GM18870 (cell line): Measurements from ENCODE around the gene DLX3.

Experiments
- ATAC-seq: cut with Tn5 transposase; IDR thresholded peaks from one replicate; pipeline ENCODE4 v1.9.1; 2021; ENCODE audit warnings: moderate library complexity; ENCODE audit not compliant: unreplicated experiment

The DLX3 gene

GRCh38 chr17:50024808-50025207 lies 29.8 kb upstream of the DLX3 start:
- no peak for ATAC-seq

DNA sequence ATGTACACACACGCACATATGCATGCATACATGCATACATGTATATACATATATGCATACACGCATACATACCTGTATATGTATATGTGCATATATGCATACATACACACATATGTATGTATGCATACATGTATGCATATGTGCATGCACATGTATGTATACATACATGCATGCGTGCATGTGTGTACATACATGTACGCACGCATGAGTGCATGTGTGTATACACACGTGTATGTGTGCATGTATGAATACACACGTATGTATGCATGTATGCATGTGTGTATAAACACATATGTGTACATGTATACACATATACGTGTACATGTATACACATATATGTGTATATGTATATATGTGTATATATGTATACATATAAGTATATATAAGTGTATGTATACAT lies 28.5 kb upstream of the DLX3 start:
- no peak for ATAC-seq

- ATAC-seq: no peak
Observed at GRCh38 chr17:50022463-50023130, 27.6 kb upstream of the DLX3 start.

DNA sequence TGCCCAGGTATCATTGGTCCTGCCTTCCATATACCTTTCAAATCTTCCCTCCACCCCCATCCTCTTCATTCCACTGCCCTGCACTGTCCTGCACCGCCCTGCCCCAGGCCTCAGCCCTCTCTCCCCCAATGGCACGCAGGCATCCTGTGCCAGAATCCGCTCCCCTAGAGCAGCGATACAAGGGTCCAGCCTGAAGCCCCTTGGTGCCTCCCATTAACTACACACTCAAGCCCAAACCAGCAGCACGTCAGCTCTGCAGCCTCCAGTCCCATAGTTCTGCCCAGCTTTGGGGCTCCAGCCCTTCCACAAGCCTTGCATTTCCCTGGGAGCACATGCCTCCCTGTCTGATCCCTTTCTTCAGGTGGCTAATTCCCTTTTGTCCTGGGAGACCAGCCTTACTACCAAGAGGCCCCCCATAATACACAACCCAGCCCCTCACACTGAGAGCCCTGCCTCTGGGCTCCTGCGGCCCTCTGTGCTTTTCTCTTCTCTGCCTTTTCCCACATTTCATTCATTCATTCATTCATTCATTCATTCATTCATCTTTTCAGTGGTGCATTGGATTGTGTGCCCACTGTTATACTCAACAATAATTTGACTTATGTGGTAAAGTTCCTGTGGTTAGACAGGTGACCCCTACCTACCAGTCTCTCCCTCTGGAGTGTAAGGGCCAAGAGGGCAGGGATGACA lies 26.8 kb upstream of the DLX3 start:
- no peak for ATAC-seq

- no peak for ATAC-seq
Observed at GRCh38 chr17:50020841-50021599, 26.0 kb upstream of the DLX3 start.

GRCh38 chr17:50018909-50019308 lies 23.9 kb upstream of the DLX3 start:
- no peak for ATAC-seq

DNA sequence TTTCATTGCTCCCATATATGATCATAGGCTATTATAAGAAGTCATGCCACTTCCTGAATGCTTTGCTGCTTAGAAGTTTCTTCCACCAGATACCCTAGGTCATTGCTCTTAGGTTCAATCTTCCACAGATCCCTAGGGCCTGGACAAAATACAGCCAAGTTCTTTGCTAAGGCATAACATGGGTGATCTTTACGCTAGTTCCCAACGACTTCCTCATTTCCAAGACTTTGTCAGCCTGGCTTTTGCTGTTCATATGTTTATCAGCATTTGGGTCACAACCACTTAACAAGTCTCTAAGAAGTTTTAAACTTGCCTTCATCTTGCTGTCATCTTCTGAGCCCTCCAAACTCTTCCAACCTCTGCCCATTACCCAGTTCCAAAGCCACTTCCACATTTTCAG lies 20.1 kb upstream of the DLX3 start:
- no peak for ATAC-seq

- ATAC-seq: no peak
Observed at GRCh38 chr17:50014471-50015088, 19.6 kb upstream of the DLX3 start.

- ATAC-seq: no peak
Observed at GRCh38 chr17:50013079-50013478, 18.1 kb upstream of the DLX3 start.

GRCh38 chr17:50009282-50009681 lies 14.3 kb upstream of the DLX3 start:
- ATAC-seq: no peak

- ATAC-seq: no peak
Observed at GRCh38 chr17:50003911-50004310, 8.9 kb upstream of the DLX3 start.

DNA sequence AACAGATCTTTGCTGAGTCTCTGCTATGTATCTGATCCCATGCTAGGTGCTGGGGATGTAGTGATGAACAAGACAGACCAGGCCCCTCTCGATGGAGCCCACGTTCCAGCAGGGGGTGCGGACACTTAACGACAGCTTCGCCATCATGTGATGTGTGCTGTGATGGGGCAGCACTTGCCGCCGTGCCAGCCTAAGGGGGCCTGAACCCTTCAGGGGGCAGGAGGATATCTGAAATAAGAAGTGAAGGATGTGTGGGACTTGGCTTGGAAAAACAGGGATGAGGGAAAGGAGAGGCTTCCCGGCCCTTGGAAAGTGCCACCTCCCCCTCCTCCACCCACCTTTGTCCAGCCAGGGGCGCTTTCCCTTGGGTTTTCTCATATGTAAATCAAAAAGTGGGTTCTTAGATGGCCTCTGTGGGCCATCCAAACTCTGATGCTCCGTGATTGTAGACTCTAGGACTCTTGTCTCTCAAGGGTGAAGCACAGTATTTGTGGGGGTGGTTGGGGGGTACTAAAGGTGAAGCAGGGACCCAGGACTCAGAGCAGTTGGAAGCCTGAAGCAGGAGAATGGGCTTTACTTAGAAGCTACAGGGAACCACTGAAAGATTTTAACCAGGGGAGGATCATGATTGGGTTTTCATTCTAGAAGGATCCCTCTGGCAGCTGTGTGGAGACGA lies 4.0 kb upstream of the DLX3 start:
- no peak for ATAC-seq

GRCh38 chr17:49997773-49998703 lies 3.0 kb upstream of the DLX3 start:
- no peak for ATAC-seq

- ATAC-seq: no peak
Observed at GRCh38 chr17:49997301-49997650, 2.3 kb upstream of the DLX3 start.

GRCh38 chr17:49996495-49997300 lies 1.7 kb upstream of the DLX3 start:
- no peak for ATAC-seq

GRCh38 chr17:49996121-49996494 lies 1.1 kb upstream of the DLX3 start:
- no peak for ATAC-seq

- ATAC-seq: no peak
Observed at GRCh38 chr17:49994085-49995054, 654 bp downstream of the DLX3 start.

GRCh38 chr17:49993423-49994060 lies 1.5 kb downstream of the DLX3 start:
- no peak for ATAC-seq
